ENCODE results near the gene RAD23B. TPM values are rescaled to one million over a fixed set of nuclear protein-coding genes. Genes with fewer than 3 reads are reported as not detected.

Gene RAD23B
- total and polyA plus RNA-seq, 8 donors = 19.3 to 86.8 (median 53.9) TPM

GRCh38 chr9:107239474-107239873 is 43.6 kb upstream of the RAD23B start:
- peak in 3 of 7 experiments; percentile 19 to 53 (median 37) for TF ChIP-seq CTCF (IDR thresholded peaks at IDR 0.05)
- no peak for TF ChIP-seq EP300 (IDR thresholded peaks at IDR 0.05)
- Histone ChIP-seq H3K36me3 (no peaks in the 10 kb centered on the region), H3K27ac (no peak overlapping the region), H3K9me3 (no peaks in the 10 kb centered on the region), H3K27me3 (no peaks in the 10 kb centered on the region), H3K4me3 (no peak overlapping the region), H3K4me1 (no peaks in the 10 kb centered on the region)
- intact Hi-C loops (cut with DNase I; ENCODE audit: low total_unique reads) = loop anchor here (10.0 kb wide), 1 partner anchor 105 kb away; no protein-coding TSS in a partner anchor
- 54 to 70% (median 58%) methylated on average over 2 of the region's 2 CpGs for WGBS, 5 donors
- peak in 1 of 2 donors; percentile 34 for DNase-seq

- H3K27me3 ChIP-seq = no peaks in the 10 kb centered on the region
- intact Hi-C loops (cut with DNase I; ENCODE audit: low total_unique reads) = no loop called here
- no peaks in the 10 kb centered on the region for H3K9me3 ChIP-seq
- WGBS, 5 donors = 67 to 87% (median 77%) methylated on average over 2 of the region's 2 CpGs
- TF ChIP-seq POLR2AphosphoS5 (IDR thresholded peaks at IDR 0.05) (no peak), EP300 (IDR thresholded peaks at IDR 0.05) (no peak), POLR2A (IDR thresholded peaks at IDR 0.05) (no peak), CTCF (IDR thresholded peaks at IDR 0.05) (no peak)
- DNase-seq = no peak
- no peak overlapping the region for H3K4me3 ChIP-seq
- H3K4me1 ChIP-seq = no peaks in the 10 kb centered on the region
- H3K27ac ChIP-seq = no peak overlapping the region
- H3K36me3 ChIP-seq = no peaks in the 10 kb centered on the region
Observed at GRCh38 chr9:107240260-107240659, 42.8 kb upstream of the RAD23B start.

GRCh38 chr9:107242073-107243030 is 40.7 kb upstream of the RAD23B start:
- 59 to 80% (median 71%) methylated on average over 4 of the region's 4 CpGs for WGBS, 5 donors
- no peaks in the 10 kb centered on the region for H3K9me3 ChIP-seq
- H3K27ac ChIP-seq = no peak overlapping the region
- H3K4me1 ChIP-seq = no peaks in the 10 kb centered on the region
- intact Hi-C loops (cut with DNase I; ENCODE audit: low total_unique reads) = no loop called here
- H3K27me3 ChIP-seq = no peaks in the 10 kb centered on the region
- no peaks in the 10 kb centered on the region for H3K36me3 ChIP-seq
- no peak overlapping the region for H3K4me3 ChIP-seq
- peak in 1 of 2 donors; percentile 32 for DNase-seq
- TF ChIP-seq POLR2A (IDR thresholded peaks at IDR 0.05) (no peak), CTCF (IDR thresholded peaks at IDR 0.05) (no peak), EP300 (IDR thresholded peaks at IDR 0.05) (no peak), POLR2AphosphoS5 (IDR thresholded peaks at IDR 0.05) (no peak)

- intact Hi-C loops (cut with DNase I; ENCODE audit: low total_unique reads) = no loop called here
- Histone ChIP-seq H3K27me3 (no peaks in the 10 kb centered on the region), H3K4me1 (no peaks in the 10 kb centered on the region), H3K36me3 (no peaks in the 10 kb centered on the region), H3K27ac (no peak overlapping the region), H3K4me3 (no peak overlapping the region), H3K9me3 (no peaks in the 10 kb centered on the region)
- WGBS, 5 donors = 23 to 40% (median 33%) methylated on average over 5 of the region's 5 CpGs
- TF ChIP-seq EP300 (IDR thresholded peaks at IDR 0.05) (no peak), POLR2A (IDR thresholded peaks at IDR 0.05) (no peak), POLR2AphosphoS5 (IDR thresholded peaks at IDR 0.05) (peak in 1 of 3 donors; percentile 57)
- peak; percentile 29 to 90 for DNase-seq
Observed at GRCh38 chr9:107243742-107244141, 39.3 kb upstream of the RAD23B start.

All from stomach (tissue), 9 donors.